ENCODE measurements around the gene GPHB5.
"Not testable (repeated sequence)": the region's sequence is repeated elsewhere in the genome, so short reads cannot be mapped to it uniquely, and the experiment has no call there.

GPHB5 gene

DNA sequence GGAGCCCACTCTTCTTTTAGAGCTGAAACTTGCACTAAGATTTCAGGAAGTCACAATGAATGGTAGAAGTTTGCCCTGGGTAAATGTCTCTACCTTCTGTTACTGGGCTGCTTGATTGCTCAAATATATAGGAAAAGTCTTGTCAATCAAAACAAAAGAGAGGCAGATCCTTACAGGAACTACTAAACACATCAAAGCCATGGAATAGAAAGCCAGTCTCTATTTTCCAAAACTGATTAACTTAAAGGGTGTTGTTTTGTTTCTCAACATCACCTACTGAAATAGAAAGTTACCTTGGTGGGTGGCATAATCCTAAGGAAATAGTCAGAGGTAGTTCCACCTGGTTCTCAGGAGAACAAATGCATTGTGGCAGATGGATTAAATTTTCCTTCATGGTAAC, at the start of gene GPHB5:
Gene GPHB5, minus strand, starts transcription at position 101 of the 400 bp plus-strand sequence. CDS start 1,086 bp downstream, outside the sequence.
- no peak for DNase-seq

GRCh38 chr14:63367742-63368364, 49.1 kb upstream of the GPHB5 start:
- no peak for DNase-seq

- DNase-seq = no peak
Observed at GRCh38 chr14:63362389-63362819, 43.7 kb upstream of the GPHB5 start.

DNA sequence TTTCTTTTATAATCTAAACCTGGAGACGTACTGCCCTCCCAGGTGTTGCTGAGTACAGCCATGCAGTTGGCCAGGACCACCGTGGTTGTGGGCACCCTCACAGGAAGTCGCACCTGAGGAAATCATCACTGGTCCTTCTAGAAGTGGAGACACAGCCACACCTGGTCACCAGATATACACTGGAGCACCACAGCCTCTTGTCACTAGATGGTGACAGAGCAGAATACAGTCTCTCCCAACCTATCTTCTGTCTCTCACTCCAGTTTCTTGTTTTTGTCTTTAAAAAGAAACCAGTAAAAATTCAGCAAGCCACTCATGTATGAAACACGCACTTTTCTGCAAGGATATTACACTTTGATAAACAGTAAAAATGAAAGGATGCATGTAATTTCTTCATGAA, 43.1 kb upstream of the GPHB5 start:
- no peak for DNase-seq

DNA sequence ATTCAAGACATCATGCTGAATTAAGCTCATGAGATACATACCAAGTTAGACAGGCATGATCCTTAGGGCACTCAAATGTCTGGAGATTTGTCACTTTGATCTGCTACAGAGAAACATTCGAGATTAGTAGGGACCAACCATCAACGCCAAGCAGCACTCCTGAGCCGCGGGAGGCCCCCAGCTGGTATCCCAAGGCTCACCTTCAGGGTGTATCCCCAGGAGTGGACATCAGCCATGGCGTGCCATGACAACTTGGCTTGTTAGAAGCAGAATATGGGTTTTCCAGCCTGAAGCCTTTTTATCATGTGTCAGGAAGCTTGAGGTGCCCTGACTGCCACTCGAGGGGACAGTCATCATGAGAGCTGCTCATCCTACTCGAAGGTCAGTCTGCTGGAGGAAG, 39.1 kb upstream of the GPHB5 start:
- DNase-seq = no peak

- no peak for DNase-seq
Observed at GRCh38 chr14:63345826-63346225, 27.1 kb upstream of the GPHB5 start.

DNA sequence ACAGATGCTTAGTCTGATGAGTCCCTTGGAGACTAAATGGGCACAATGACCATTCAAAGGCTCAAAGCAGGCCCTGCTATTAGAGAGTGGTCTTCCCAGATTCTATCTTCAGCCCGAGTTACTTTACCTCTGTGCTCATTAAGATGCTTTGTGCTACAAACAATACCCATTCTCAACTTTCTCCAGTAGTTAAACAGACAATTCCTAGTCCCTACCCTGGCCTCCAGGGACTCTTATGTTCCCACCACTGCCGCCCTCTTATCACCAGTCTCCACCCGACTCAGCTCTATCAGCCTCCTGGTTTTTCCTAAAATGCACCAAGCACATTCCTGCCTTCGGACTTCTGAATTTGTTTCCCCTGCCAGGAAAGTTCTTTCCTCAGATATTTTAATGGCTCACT, 25.6 kb upstream of the GPHB5 start:
- no peak for DNase-seq

- DNase-seq = no peak
Observed at GRCh38 chr14:63343878-63344277, 25.1 kb upstream of the GPHB5 start.

DNA sequence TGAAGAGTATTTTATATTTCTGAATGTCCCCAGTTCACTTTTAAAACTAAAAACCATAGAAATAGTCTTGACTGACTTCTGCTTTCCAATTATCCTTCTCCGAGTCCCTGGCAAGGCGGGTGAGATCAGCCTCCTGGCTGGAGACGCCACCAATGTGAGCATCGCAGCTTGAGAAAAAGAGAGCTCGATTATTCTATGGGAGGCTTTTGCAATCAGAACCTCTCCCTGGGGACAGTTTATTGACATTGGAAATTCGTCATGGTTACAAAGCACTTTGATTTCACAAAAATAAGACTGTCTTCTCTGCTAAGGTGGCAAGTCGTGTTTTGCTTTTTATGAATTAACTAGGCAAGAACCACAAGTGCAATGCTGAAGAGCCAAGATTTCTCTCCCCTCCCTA, 23.6 kb upstream of the GPHB5 start:
- no peak for DNase-seq

GRCh38 chr14:63328787-63329737, 10.3 kb upstream of the GPHB5 start:
- DNase-seq = no peak

DNA sequence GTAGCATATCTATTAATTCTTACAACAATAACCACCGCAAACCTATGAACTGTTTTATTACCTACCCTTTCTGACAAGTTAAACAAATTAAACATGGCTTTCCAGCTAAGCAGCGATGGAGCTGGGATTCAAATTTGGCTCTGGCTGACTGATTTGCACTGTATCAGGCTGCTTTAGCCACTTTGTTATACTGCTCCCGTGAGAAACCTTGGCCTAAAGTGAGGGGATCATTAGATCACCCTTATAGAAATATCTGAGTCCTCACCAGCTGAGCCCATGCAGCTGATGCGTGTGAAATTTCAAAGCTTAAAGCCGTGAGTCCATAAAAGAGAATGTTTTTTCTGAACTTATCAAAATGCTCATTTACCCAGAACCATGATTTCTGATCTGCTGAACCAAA, 8.1 kb upstream of the GPHB5 start:
- no peak for DNase-seq

- no peak for DNase-seq
Observed at GRCh38 chr14:63322897-63323573, 4.3 kb upstream of the GPHB5 start.

- DNase-seq = no peak
Observed at GRCh38 chr14:63322472-63322871, 3.7 kb upstream of the GPHB5 start.

- DNase-seq = no peak
Observed at GRCh38 chr14:63308723-63309317, 9.9 kb downstream of the GPHB5 start.

DNA sequence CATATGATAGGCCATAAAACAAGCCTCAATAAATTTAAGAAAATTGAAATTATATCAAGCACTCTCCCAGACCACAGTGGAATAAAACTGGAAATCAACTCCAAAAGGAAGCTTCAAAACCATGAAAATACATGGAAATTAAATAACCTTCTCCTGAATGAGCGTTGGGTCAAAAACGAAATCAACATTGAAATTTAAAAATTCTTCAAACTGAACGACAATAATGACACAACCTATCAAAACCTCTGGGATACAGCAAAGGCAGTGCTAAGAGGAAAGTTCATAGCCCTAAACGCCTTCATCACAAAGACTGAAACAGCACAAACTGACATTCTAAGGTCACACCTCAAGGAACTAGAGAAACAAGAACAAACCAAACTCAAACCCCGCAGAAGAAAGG, 14.3 kb downstream of the GPHB5 start:
- DNase-seq = not testable (repeated sequence)

GRCh38 chr14:63301891-63302534, 16.7 kb downstream of the GPHB5 start:
- DNase-seq = no peak

DNA sequence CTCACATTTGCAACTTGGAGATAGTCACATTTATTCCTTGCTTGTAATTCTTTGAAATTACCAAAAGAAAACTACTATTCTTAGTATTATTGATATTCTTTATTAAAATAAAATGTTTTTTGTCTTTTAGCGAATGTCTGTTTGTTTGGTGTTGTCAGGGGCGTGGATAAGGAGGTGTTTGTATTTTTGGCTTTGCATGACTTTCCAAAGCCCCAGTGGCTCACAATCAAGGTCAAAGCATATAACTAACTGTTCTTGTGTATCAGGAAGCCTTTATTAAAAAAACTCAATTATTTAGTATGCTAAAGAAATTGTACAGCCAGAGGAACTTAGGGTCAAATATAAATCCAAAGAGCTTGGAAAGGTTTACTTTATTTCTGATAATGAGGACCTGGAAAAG, 17.9 kb downstream of the GPHB5 start:
- DNase-seq = no peak

DNA sequence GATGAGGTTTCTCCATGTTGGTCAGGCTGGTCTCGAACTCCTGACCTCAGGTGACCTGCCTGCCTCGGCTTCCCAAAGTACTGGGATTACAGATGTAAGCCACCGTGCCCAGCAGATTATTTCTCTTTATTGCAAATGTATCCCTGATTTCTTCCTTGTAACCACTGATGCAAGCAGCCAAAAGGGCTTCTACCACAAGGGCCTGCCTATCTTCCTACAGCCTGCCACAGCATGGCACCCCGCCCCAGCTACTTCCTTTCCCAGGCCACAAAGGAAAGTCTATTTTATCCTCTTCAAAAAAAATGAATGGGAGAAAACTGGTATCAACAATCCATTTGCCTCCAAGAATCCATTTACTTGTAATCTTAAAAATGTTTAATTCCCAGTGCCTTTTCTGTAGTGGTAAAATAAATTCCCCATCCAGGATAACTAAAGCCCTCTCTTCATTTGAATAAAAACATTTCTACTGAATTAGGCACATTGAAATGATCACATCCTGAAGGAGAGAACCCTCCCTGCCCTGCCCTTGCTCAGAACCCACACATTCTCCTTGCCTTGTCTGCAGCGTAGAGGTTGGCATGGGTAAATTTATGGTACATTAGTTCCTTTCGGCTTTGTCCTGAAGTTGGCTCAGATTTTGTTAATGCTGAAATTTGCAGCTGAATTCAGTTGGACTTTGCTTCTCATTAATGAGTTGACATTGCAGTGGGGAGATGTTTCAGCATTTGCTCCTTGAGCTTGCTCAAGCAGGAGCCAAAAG, 19.2 kb downstream of the GPHB5 start:
- no peak for DNase-seq

DNA sequence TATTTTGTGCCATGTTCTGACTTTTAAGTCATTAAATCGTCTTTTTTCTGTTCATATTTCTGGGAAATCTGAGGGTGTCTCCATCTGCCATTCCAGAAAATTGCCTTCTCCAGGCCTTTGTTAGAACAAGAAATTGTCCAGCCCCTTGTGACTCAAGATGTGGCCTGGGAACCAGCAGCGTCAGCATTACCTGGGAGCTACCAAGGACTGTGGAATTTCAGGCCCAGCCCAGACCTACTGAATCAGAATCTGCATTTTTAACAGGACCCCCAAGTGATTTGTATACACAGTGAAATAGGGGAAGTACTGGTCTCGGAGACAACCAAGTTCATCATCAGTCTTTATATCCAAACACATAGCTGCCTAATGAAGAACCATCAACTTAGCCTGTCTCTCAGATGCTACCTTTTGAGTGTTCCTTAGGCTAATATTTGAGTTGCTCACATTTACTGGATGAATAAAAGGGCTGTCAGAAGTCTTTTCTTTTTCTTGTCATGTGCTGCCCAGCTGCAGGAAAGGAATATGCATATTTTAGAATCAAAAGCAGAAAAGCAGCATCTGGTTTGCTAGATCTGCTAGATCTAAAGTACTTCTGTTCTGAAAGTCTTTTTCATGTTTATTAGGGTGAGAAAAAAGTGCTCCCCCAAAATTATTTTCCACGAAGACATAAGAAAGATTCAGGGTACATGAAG, 21.2 kb downstream of the GPHB5 start:
- no peak for DNase-seq

GRCh38 chr14:63296060-63296563, 22.6 kb downstream of the GPHB5 start:
- DNase-seq = no peak

- DNase-seq = no peak
Observed at GRCh38 chr14:63295231-63295685, 23.5 kb downstream of the GPHB5 start.

All from left hindlimb (tissue), 1 donor.